Activated CD4-positive, alpha-beta T cell treated with anti-CD3 and anti-CD28 coated beads, Interleukin-2, amount 10 ng/mL, durations not matched to agents 24 days and 14 days (primary cell): ENCODE measurements around the gene KLHDC8B. TPM values are rescaled to one million over a fixed set of nuclear protein-coding genes. Genes with fewer than 3 reads are reported as not detected.

ENCODE experiments used
- DNase-seq: peaks from one replicate; pipeline ENCODE4 v3.0.0; 2022
- H3K27ac Mint-ChIP-seq: one replicate; pipeline ENCODE4 v1.8.0; 2022; ENCODE audit warnings: mild to moderate bottlenecking, mixed read lengths
- H3K27me3 Mint-ChIP-seq: one replicate; pipeline ENCODE4 v1.8.0; 2022; ENCODE audit warnings: mixed read lengths
- H3K36me3 Mint-ChIP-seq: one replicate; pipeline ENCODE4 v1.8.0; 2022; ENCODE audit warnings: low read depth, mild to moderate bottlenecking, mixed read lengths
- H3K4me1 Mint-ChIP-seq: one replicate; pipeline ENCODE4 v1.8.0; 2021; ENCODE audit warnings: mixed read lengths
- H3K4me3 Mint-ChIP-seq: one replicate; pipeline ENCODE4 v1.8.0; 2022; ENCODE audit warnings: mild to moderate bottlenecking, moderate library complexity, mixed read lengths
- H3K9me3 Mint-ChIP-seq: one replicate; pipeline ENCODE4 v1.8.0; 2021; ENCODE audit warnings: mixed read lengths
- intact Hi-C: fragments of 100-400 bp; cut with micrococcal nuclease; formaldehyde crosslinking; loops from one replicate; pipeline ENCODE4 v1.15.1; 2023
- total RNA-seq: library from RNA; stranded (reverse); gene quantifications from 2 replicates; pipeline ENCODE4 v1.2.3, GENCODE V29; 2022

Gene KLHDC8B
- total RNA-seq, 1 donor from 2014 or later = 2.3 TPM

GRCh38 chr3:49134471-49135265, 36.7 kb upstream of the KLHDC8B start:
- DNase-seq = no peak
- Mint-ChIP-seq H3K27ac (no peak overlapping the region), H3K36me3 (no peaks in the 10 kb centered on the region), H3K27me3 (peaks cover 2% of the 10 kb centered on the region), H3K4me3 (no peak overlapping the region), H3K9me3 (no peaks in the 10 kb centered on the region), H3K4me1 (peaks cover 3% of the 10 kb centered on the region)
- intact Hi-C loops = no loop called here

GRCh38 chr3:49135499-49135898, 35.9 kb upstream of the KLHDC8B start:
- DNase-seq = no peak
- Mint-ChIP-seq H3K36me3 (no peaks in the 10 kb centered on the region), H3K4me3 (no peak overlapping the region), H3K27ac (no peak overlapping the region), H3K27me3 (peaks cover 2% of the 10 kb centered on the region), H3K9me3 (no peaks in the 10 kb centered on the region), H3K4me1 (peaks cover 4% of the 10 kb centered on the region)
- intact Hi-C loops = no loop called here

GRCh38 chr3:49140080-49140479, 31.3 kb upstream of the KLHDC8B start:
- peaks cover 2% of the 10 kb centered on the region for H3K27me3 Mint-ChIP-seq
- intact Hi-C loops = no loop called here
- H3K4me1 Mint-ChIP-seq = peaks cover 5% of the 10 kb centered on the region
- H3K36me3 Mint-ChIP-seq = no peaks in the 10 kb centered on the region
- DNase-seq = no peak
- H3K9me3 Mint-ChIP-seq = no peaks in the 10 kb centered on the region
- H3K27ac Mint-ChIP-seq = no peak overlapping the region
- H3K4me3 Mint-ChIP-seq = no peak overlapping the region

GRCh38 chr3:49148159-49148558, 23.2 kb upstream of the KLHDC8B start:
- intact Hi-C loops = no loop called here
- Mint-ChIP-seq H3K4me3 (no peak overlapping the region), H3K27ac (no peak overlapping the region), H3K4me1 (no peaks in the 10 kb centered on the region), H3K36me3 (no peaks in the 10 kb centered on the region), H3K27me3 (no peaks in the 10 kb centered on the region), H3K9me3 (no peaks in the 10 kb centered on the region)
- no peak for DNase-seq

GRCh38 chr3:49151610-49152009, 19.8 kb upstream of the KLHDC8B start:
- no peak for DNase-seq
- Mint-ChIP-seq H3K36me3 (no peaks in the 10 kb centered on the region), H3K9me3 (no peaks in the 10 kb centered on the region), H3K27me3 (no peaks in the 10 kb centered on the region), H3K4me3 (no peak overlapping the region), H3K27ac (no peak overlapping the region), H3K4me1 (no peaks in the 10 kb centered on the region)
- intact Hi-C loops = no loop called here

- H3K27me3 Mint-ChIP-seq = no peaks in the 10 kb centered on the region
- DNase-seq = no peak
- intact Hi-C loops = no loop called here
- H3K9me3 Mint-ChIP-seq = no peaks in the 10 kb centered on the region
- no peak overlapping the region for H3K27ac Mint-ChIP-seq
- H3K4me3 Mint-ChIP-seq = no peak overlapping the region
- H3K4me1 Mint-ChIP-seq = no peaks in the 10 kb centered on the region
- H3K36me3 Mint-ChIP-seq = no peaks in the 10 kb centered on the region
Observed at GRCh38 chr3:49153349-49153912, 18.0 kb upstream of the KLHDC8B start.

GRCh38 chr3:49157289-49157688, 14.1 kb upstream of the KLHDC8B start:
- peaks cover 2% of the 10 kb centered on the region for H3K4me1 Mint-ChIP-seq
- DNase-seq = no peak
- intact Hi-C loops = no loop called here
- peaks cover 7% of the 10 kb centered on the region for H3K36me3 Mint-ChIP-seq
- H3K4me3 Mint-ChIP-seq = no peak overlapping the region
- no peaks in the 10 kb centered on the region for H3K27me3 Mint-ChIP-seq
- H3K9me3 Mint-ChIP-seq = no peaks in the 10 kb centered on the region
- H3K27ac Mint-ChIP-seq = no peak overlapping the region

- Mint-ChIP-seq H3K27me3 (no peaks in the 10 kb centered on the region), H3K4me3 (no peak overlapping the region), H3K4me1 (peaks cover 3% of the 10 kb centered on the region), H3K9me3 (no peaks in the 10 kb centered on the region), H3K36me3 (peaks cover 13% of the 10 kb centered on the region), H3K27ac (no peak overlapping the region)
- intact Hi-C loops = loop anchor here (2.0 kb wide), 1 partner anchor 169 kb away; no protein-coding TSS in a partner anchor
- peak; percentile 88 for DNase-seq
Observed at GRCh38 chr3:49158103-49158709, 13.2 kb upstream of the KLHDC8B start.

- H3K36me3 Mint-ChIP-seq = peaks cover 19% of the 10 kb centered on the region
- H3K27ac Mint-ChIP-seq = no peak overlapping the region
- DNase-seq = no peak
- no peaks in the 10 kb centered on the region for H3K9me3 Mint-ChIP-seq
- H3K27me3 Mint-ChIP-seq = no peaks in the 10 kb centered on the region
- no peak overlapping the region for H3K4me3 Mint-ChIP-seq
- H3K4me1 Mint-ChIP-seq = peaks cover 4% of the 10 kb centered on the region
- intact Hi-C loops = loop anchor here (2.0 kb wide), 1 partner anchor 170 kb away; no protein-coding TSS in a partner anchor
Observed at GRCh38 chr3:49158792-49159191, 12.6 kb upstream of the KLHDC8B start.

- intact Hi-C loops = loop anchor here (10.0 kb wide), 1 partner anchor 184 kb away; the partner anchor contains the start of gene USP4
- peaks cover 39% of the 10 kb centered on the region for H3K36me3 Mint-ChIP-seq
- H3K4me1 Mint-ChIP-seq = peaks cover 16% of the 10 kb centered on the region
- no peaks in the 10 kb centered on the region for H3K27me3 Mint-ChIP-seq
- DNase-seq = no peak
- no peaks in the 10 kb centered on the region for H3K9me3 Mint-ChIP-seq
- H3K27ac Mint-ChIP-seq = no peak overlapping the region
- H3K4me3 Mint-ChIP-seq = no peak overlapping the region
Observed at GRCh38 chr3:49161197-49161596, 10.2 kb upstream of the KLHDC8B start.

- Mint-ChIP-seq H3K27me3 (no peaks in the 10 kb centered on the region), H3K36me3 (peaks cover 43% of the 10 kb centered on the region), H3K4me3 (no peak overlapping the region), H3K9me3 (no peaks in the 10 kb centered on the region), H3K27ac (peak overlapping the region; percentile 60), H3K4me1 (peaks cover 20% of the 10 kb centered on the region)
- intact Hi-C loops = loop anchor here (10.0 kb wide), 1 partner anchor 183 kb away; the partner anchor contains the start of gene USP4
- DNase-seq = no peak
Observed at GRCh38 chr3:49161808-49162530, 9.4 kb upstream of the KLHDC8B start.

- Mint-ChIP-seq H3K27ac (no peak overlapping the region), H3K4me1 (peaks cover 20% of the 10 kb centered on the region), H3K36me3 (peaks cover 43% of the 10 kb centered on the region), H3K4me3 (no peak overlapping the region), H3K27me3 (no peaks in the 10 kb centered on the region), H3K9me3 (no peaks in the 10 kb centered on the region)
- intact Hi-C loops = loop anchor here (10.0 kb wide), 1 partner anchor 182 kb away; the partner anchor contains the start of gene USP4
- no peak for DNase-seq
Observed at GRCh38 chr3:49162751-49163419, 8.5 kb upstream of the KLHDC8B start.

- intact Hi-C loops = loop anchor here (10.0 kb wide), 1 partner anchor 181 kb away; the partner anchor contains the start of gene USP4
- peaks cover 20% of the 10 kb centered on the region for H3K4me1 Mint-ChIP-seq
- no peaks in the 10 kb centered on the region for H3K9me3 Mint-ChIP-seq
- no peak overlapping the region for H3K4me3 Mint-ChIP-seq
- H3K36me3 Mint-ChIP-seq = peaks cover 43% of the 10 kb centered on the region
- no peak for DNase-seq
- no peaks in the 10 kb centered on the region for H3K27me3 Mint-ChIP-seq
- H3K27ac Mint-ChIP-seq = no peak overlapping the region
Observed at GRCh38 chr3:49163609-49164008, 7.8 kb upstream of the KLHDC8B start.
